ENCODE results near the gene ESR2.

DNA sequence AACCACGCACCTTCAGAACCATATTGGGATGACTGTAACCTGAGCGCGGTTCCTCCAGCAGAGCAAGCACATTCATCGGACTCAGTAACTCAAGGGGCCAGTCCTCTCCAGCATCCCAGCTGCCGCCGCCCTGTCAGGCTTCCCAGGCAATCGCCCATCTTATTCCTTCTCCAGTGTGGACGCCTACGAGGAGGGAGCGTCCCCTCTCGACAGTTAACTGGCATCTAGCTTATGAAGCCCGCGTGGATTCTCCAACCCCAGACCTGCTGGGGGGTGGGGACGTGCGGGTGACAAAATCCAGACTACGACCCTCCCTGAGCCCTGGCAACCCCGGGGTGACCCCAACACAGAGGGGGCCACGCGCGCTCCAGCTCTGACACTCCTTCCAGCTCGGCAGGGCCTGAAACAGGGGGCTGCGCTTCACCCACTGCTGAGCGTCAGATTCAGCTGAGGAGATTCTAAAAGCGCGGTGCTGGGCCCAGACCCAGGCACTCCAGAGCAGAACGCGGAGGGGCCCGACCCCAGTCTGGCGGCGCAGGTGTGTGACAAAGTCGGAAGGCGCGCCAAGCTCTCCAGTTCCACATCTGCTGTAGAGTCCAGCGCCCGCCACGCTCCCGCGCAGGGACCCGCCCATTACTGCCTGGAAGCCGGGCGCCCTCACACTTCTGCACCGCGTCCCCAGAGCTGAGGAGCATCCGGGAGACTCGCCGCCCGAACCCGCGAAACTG is 43.9 kb upstream of the ESR2 start:
- TF ChIP-seq JUND (IDR thresholded peaks at IDR 0.05) = no peak
- TF ChIP-seq, protein P1, sequence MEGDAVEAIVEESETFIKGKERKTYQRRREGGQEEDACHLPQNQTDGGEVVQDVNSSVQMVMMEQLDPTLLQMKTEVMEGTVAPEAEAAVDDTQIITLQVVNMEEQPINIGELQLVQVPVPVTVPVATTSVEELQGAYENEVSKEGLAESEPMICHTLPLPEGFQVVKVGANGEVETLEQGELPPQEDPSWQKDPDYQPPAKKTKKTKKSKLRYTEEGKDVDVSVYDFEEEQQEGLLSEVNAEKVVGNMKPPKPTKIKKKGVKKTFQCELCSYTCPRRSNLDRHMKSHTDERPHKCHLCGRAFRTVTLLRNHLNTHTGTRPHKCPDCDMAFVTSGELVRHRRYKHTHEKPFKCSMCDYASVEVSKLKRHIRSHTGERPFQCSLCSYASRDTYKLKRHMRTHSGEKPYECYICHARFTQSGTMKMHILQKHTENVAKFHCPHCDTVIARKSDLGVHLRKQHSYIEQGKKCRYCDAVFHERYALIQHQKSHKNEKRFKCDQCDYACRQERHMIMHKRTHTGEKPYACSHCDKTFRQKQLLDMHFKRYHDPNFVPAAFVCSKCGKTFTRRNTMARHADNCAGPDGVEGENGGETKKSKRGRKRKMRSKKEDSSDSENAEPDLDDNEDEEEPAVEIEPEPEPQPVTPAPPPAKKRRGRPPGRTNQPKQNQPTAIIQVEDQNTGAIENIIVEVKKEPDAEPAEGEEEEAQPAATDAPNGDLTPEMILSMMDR (IDR thresholded peaks at IDR 0.05; ENCODE audit: low read depth, low read length, missing input control) = no peak
- TF ChIP-seq YY1 (IDR thresholded peaks at IDR 0.05) = no peak
- TF ChIP-seq, protein P2, sequence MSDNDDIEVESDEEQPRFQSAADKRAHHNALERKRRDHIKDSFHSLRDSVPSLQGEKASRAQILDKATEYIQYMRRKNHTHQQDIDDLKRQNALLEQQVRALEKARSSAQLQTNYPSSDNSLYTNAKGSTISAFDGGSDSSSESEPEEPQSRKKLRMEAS (IDR thresholded peaks at IDR 0.05) = no peak
- TF ChIP-seq, protein P3, sequence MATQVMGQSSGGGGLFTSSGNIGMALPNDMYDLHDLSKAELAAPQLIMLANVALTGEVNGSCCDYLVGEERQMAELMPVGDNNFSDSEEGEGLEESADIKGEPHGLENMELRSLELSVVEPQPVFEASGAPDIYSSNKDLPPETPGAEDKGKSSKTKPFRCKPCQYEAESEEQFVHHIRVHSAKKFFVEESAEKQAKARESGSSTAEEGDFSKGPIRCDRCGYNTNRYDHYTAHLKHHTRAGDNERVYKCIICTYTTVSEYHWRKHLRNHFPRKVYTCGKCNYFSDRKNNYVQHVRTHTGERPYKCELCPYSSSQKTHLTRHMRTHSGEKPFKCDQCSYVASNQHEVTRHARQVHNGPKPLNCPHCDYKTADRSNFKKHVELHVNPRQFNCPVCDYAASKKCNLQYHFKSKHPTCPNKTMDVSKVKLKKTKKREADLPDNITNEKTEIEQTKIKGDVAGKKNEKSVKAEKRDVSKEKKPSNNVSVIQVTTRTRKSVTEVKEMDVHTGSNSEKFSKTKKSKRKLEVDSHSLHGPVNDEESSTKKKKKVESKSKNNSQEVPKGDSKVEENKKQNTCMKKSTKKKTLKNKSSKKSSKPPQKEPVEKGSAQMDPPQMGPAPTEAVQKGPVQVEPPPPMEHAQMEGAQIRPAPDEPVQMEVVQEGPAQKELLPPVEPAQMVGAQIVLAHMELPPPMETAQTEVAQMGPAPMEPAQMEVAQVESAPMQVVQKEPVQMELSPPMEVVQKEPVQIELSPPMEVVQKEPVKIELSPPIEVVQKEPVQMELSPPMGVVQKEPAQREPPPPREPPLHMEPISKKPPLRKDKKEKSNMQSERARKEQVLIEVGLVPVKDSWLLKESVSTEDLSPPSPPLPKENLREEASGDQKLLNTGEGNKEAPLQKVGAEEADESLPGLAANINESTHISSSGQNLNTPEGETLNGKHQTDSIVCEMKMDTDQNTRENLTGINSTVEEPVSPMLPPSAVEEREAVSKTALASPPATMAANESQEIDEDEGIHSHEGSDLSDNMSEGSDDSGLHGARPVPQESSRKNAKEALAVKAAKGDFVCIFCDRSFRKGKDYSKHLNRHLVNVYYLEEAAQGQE (IDR thresholded peaks at IDR 0.05) = no peak
- no peak for TF ChIP-seq TAF1 (conservative IDR thresholded peaks at IDR 0.05)
- TF ChIP-seq RAD21 (IDR thresholded peaks at IDR 0.05) = no peak
- no peak for TF ChIP-seq EGR1 (IDR thresholded peaks at IDR 0.05; ENCODE audit: low read depth in 2 of 2)
- no peak for TF ChIP-seq SP1 (IDR thresholded peaks at IDR 0.05)

Measured in liver (tissue), 3 donors.